ENCODE measurements around the gene ART3.

DNA sequence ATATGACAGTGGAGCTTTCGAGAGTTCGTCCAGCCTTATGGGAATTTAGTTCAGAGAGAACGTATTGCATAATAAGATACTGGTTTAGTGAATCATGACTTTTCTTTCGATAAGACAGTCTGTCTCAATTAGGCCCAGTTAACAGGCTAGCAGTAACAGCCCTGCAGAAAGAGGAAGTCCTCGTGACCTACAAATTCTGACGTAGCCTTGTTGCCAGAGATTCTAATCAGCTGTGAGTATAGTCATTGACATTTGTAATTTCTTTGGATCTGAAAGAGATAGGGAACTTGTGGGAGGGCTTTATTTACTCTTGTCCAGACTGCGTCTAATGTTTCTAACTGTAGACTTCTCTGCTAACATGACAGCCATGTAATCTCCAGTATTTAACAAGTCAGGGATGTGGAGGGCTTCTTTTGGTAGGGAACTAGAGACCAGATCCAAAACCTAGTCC, 15.8 kb downstream of the ART3 start:
- TF ChIP-seq, protein P1, sequence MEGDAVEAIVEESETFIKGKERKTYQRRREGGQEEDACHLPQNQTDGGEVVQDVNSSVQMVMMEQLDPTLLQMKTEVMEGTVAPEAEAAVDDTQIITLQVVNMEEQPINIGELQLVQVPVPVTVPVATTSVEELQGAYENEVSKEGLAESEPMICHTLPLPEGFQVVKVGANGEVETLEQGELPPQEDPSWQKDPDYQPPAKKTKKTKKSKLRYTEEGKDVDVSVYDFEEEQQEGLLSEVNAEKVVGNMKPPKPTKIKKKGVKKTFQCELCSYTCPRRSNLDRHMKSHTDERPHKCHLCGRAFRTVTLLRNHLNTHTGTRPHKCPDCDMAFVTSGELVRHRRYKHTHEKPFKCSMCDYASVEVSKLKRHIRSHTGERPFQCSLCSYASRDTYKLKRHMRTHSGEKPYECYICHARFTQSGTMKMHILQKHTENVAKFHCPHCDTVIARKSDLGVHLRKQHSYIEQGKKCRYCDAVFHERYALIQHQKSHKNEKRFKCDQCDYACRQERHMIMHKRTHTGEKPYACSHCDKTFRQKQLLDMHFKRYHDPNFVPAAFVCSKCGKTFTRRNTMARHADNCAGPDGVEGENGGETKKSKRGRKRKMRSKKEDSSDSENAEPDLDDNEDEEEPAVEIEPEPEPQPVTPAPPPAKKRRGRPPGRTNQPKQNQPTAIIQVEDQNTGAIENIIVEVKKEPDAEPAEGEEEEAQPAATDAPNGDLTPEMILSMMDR (IDR thresholded peaks at IDR 0.05): no peak
- peak in 1 of 2 donors; percentile 69 for TF ChIP-seq EP300 (IDR thresholded peaks at IDR 0.05)

All from tibial nerve (tissue), 4 donors.